Measurements from ENCODE around the gene ATP7A.

DNA sequence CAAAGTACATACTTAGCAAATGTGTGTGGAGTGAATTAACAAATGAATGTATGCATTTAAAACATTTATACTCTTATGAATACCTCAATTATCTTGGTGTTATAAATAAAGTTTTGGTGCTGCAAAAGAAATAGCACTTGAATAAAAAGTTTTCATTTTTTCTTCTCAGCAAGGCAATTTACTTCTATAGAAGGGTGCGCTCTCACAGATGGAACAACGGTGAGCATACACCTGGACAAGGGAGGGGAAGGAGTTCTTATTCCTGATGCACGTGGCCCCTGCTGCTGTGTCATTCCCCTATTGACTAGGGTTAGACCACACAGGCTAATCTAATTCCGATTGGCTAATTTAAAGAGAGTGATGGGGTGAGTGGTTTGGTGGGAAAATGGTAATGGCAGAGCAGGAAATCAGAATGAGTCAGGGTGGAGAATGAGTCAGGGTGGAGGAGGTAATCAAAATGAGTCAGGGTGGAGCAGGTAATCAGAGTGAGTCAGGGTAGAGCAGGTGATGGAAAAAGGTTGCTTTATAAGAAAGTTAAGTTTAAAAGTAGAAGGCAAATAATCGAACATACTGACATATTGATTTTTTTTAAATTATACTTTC, 165.4 kb downstream of the ATP7A start:
- TF ChIP-seq, protein P1, sequence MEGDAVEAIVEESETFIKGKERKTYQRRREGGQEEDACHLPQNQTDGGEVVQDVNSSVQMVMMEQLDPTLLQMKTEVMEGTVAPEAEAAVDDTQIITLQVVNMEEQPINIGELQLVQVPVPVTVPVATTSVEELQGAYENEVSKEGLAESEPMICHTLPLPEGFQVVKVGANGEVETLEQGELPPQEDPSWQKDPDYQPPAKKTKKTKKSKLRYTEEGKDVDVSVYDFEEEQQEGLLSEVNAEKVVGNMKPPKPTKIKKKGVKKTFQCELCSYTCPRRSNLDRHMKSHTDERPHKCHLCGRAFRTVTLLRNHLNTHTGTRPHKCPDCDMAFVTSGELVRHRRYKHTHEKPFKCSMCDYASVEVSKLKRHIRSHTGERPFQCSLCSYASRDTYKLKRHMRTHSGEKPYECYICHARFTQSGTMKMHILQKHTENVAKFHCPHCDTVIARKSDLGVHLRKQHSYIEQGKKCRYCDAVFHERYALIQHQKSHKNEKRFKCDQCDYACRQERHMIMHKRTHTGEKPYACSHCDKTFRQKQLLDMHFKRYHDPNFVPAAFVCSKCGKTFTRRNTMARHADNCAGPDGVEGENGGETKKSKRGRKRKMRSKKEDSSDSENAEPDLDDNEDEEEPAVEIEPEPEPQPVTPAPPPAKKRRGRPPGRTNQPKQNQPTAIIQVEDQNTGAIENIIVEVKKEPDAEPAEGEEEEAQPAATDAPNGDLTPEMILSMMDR (IDR thresholded peaks at IDR 0.05), result no peak
- TF ChIP-seq EZH2 (IDR thresholded peaks at IDR 0.05; ENCODE audit: borderline replicate concordance, insufficient read depth, low read depth, low read length, poor library complexity, severe bottlenecking), result no peak

Data from B cell (primary cell).